ENCODE data around the gene HBG1. TPM values are rescaled to one million over a fixed set of nuclear protein-coding genes. Genes with fewer than 3 reads are reported as not detected.

Gene HBG1
- polyA plus RNA-seq, 3 donors, result not detected

GRCh38 chr11:5198285-5198684 lies 51.4 kb downstream of the HBG1 start:
- no peak overlapping the region for H3K27ac ChIP-seq (ENCODE audit: low read depth in 1 of 2, low read length in 2 of 2)
- H3K4me3 ChIP-seq (replicated peaks in 1 of 3; ENCODE audit: low read depth in 2 of 3, low read length in 3 of 3), result no peak overlapping the region
- intact Hi-C loops (cut with micrococcal nuclease), result no loop called here
- Mint-ChIP-seq H3K4me3 (no peak overlapping the region), H3K9me3 (peaks cover 0 to 4% (median 2%) of the 10 kb centered on the region in 7 donors), H3K4me1 (no peaks in the 10 kb centered on the region), H3K27me3 (ENCODE audit: low read depth in 3 of 3) (peaks cover 0 to 3% (median 0%) of the 10 kb centered on the region in 3 donors), H3K27ac (no peak overlapping the region), H3K36me3 (no peaks in the 10 kb centered on the region)
- H3K9ac ChIP-seq (ENCODE audit: insufficient read depth, low read length, poor library complexity, severe bottlenecking), result no peak overlapping the region
- no peaks in the 10 kb centered on the region for H3K4me1 ChIP-seq (ENCODE audit: control insufficient read depth in 1 of 2, insufficient read depth in 2 of 2, low read length in 2 of 2)
- H4K20me1 ChIP-seq (ENCODE audit: insufficient read depth, low read length), result no peaks in the 10 kb centered on the region
- no peak overlapping the region for H2AFZ ChIP-seq (ENCODE audit: insufficient read depth, low read depth, low read length, poor library complexity, severe bottlenecking)
- peaks cover 0 to 5% of the 10 kb centered on the region in 2 donors for H3K9me3 ChIP-seq (replicated peaks in 1 of 2; ENCODE audit: control insufficient read depth in 1 of 2, insufficient read depth in 1 of 2, low read length in 2 of 2)
- no peak overlapping the region for H3K4me2 ChIP-seq (replicated peaks; ENCODE audit: extremely low read depth, low read length, poor library complexity, severe bottlenecking)
- H3K27me3 ChIP-seq (ENCODE audit: control insufficient read depth in 2 of 2, insufficient read depth in 2 of 2, low read length in 2 of 2), result no peaks in the 10 kb centered on the region
- TF ChIP-seq CTCF (IDR thresholded peaks at IDR 0.05), result no peak
- no peaks in the 10 kb centered on the region for H3K79me2 ChIP-seq (ENCODE audit: insufficient read depth, low read length)
- DNase-seq, result no peak
- no peaks in the 10 kb centered on the region for H3K36me3 ChIP-seq (replicated peaks in 1 of 2; ENCODE audit: control insufficient read depth in 1 of 2, insufficient read depth in 2 of 2, low read length in 2 of 2)

Other genes starting within 250 kb of the HBG1 start
- not detected for gene OR52J3, start 203.3 kb downstream of the HBG1 start, polyA plus RNA-seq
- gene OR52E2, start 190.2 kb downstream of the HBG1 start, polyA plus RNA-seq, result not detected
- not detected for gene OR52E1, start 180.3 kb downstream of the HBG1 start, polyA plus RNA-seq
- not detected for gene OR52A5, start 111.5 kb downstream of the HBG1 start, polyA plus RNA-seq
- gene OR52A1, start 95.1 kb downstream of the HBG1 start, polyA plus RNA-seq, result not detected
- gene OR51V1, start 49.2 kb downstream of the HBG1 start, polyA plus RNA-seq, result not detected
- gene HBB, start 22.8 kb downstream of the HBG1 start, polyA plus RNA-seq, result 100 to 1,000 TPM in 2 of 3 donors, 1 to 10 TPM in 1; 3.0 to 298 (median 278) TPM
- not detected for gene HBD, start 15.4 kb downstream of the HBG1 start, polyA plus RNA-seq
- 1 to 10 TPM in 1 of 3 donors, not detected in 2; 5.1 TPM for gene HBG2, start 4.9 kb upstream of the HBG1 start, polyA plus RNA-seq
- not detected for gene HBE1, start 20.1 kb upstream of the HBG1 start, polyA plus RNA-seq
- gene OR51B4, start 52.1 kb upstream of the HBG1 start, polyA plus RNA-seq, result not detected
- not detected for gene OR51B2, start 74.4 kb upstream of the HBG1 start, polyA plus RNA-seq
- not detected for gene OR51B5, start 93.7 kb upstream of the HBG1 start, polyA plus RNA-seq
- gene OR51B6, start 101.7 kb upstream of the HBG1 start, polyA plus RNA-seq, result not detected
- not detected for gene OR51M1, start 134.0 kb upstream of the HBG1 start, polyA plus RNA-seq
- not detected for gene OR51Q1, start 172.3 kb upstream of the HBG1 start, polyA plus RNA-seq
- gene OR51I1, start 191.7 kb upstream of the HBG1 start, polyA plus RNA-seq, result not detected
- not detected for gene OR51I2, start 199.5 kb upstream of the HBG1 start, polyA plus RNA-seq
- gene OR52D1, start 238.8 kb upstream of the HBG1 start, polyA plus RNA-seq, result not detected